ENCODE results near the gene CEP290.

- TF ChIP-seq, protein P1, sequence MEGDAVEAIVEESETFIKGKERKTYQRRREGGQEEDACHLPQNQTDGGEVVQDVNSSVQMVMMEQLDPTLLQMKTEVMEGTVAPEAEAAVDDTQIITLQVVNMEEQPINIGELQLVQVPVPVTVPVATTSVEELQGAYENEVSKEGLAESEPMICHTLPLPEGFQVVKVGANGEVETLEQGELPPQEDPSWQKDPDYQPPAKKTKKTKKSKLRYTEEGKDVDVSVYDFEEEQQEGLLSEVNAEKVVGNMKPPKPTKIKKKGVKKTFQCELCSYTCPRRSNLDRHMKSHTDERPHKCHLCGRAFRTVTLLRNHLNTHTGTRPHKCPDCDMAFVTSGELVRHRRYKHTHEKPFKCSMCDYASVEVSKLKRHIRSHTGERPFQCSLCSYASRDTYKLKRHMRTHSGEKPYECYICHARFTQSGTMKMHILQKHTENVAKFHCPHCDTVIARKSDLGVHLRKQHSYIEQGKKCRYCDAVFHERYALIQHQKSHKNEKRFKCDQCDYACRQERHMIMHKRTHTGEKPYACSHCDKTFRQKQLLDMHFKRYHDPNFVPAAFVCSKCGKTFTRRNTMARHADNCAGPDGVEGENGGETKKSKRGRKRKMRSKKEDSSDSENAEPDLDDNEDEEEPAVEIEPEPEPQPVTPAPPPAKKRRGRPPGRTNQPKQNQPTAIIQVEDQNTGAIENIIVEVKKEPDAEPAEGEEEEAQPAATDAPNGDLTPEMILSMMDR (IDR thresholded peaks at IDR 0.05): no peak
- TF ChIP-seq POLR2AphosphoS5 (IDR thresholded peaks at IDR 0.05): no peak
Observed at GRCh38 chr12:88166179-88166578, 24.3 kb upstream of the CEP290 start.
